H1 (cell line): ENCODE data around the gene PRKACA.

ENCODE experiments used
- CHD2 ChIP-seq: IDR thresholded peaks from 2 replicates; pipeline ENCODE4 v1.6.1; 2012; ENCODE audit warnings: low read length, improper control_type of control experiment
- CREB1 ChIP-seq: IDR thresholded peaks from 2 replicates; pipeline ENCODE4 v1.6.1; 2012; ENCODE audit warnings: inconsistent platforms
- CTCF ChIP-seq, 3 experiments: IDR thresholded peaks; 1 replicate in 2 of 3; 2 replicates in 1 of 3; pipeline versions ENCODE4 v1.5.1 to v1.6.1; 2011; ENCODE audit warnings: low read length in 3 of 3, mild to moderate bottlenecking in 3 of 3, inconsistent platforms in 2 of 3, low read depth in 1 of 3, moderate library complexity in 1 of 3; ENCODE audit not compliant: insufficient read depth in 1 of 3; ENCODE audit errors: control extremely low read depth in 1 of 3
- GABPA ChIP-seq: IDR thresholded peaks from 2 replicates; pipeline ENCODE4 v1.6.1; 2011; ENCODE audit warnings: mild to moderate bottlenecking, low read length, moderate library complexity, borderline replicate concordance; ENCODE audit not compliant: insufficient read depth
- JUN ChIP-seq: IDR thresholded peaks from 2 replicates; pipeline ENCODE4 v1.6.1; 2011; ENCODE audit warnings: low read depth, mild to moderate bottlenecking, improper control_type of control experiment, low read length
- JUND ChIP-seq: IDR thresholded peaks from 2 replicates; pipeline ENCODE4 v1.6.1; 2011; ENCODE audit warnings: mild to moderate bottlenecking, improper control_type of control experiment, low read length
- POLR2A ChIP-seq, 2 experiments: IDR thresholded peaks; 1 replicate in 1 of 2; 2 replicates in 1 of 2; pipeline ENCODE4 v1.6.1; 2011; ENCODE audit warnings: low read depth in 2 of 2, low read length in 2 of 2, mild to moderate bottlenecking in 2 of 2; ENCODE audit errors: control extremely low read depth in 1 of 2
- POLR2AphosphoS5 ChIP-seq: IDR thresholded peaks from 2 replicates; pipeline ENCODE4 v1.6.1; 2011; ENCODE audit warnings: low read depth, low read length
- RAD21 ChIP-seq, 2 experiments: IDR thresholded peaks in 1 of 2; conservative IDR thresholded peaks in 1 of 2; 2 replicates each; pipeline ENCODE4 v1.6.1; 2011; ENCODE audit warnings: low read depth in 2 of 2, low read length in 2 of 2, improper control_type of control experiment in 1 of 2, inconsistent platforms in 1 of 2, mild to moderate bottlenecking in 1 of 2, moderate library complexity in 1 of 2
- SIN3A ChIP-seq, 2 experiments: IDR thresholded peaks in 1 of 2; conservative IDR thresholded peaks in 1 of 2; 2 replicates each; pipeline ENCODE4 v1.6.1; 2011 to 2012; ENCODE audit warnings: low read length in 2 of 2, improper control_type of control experiment in 1 of 2, low read depth in 1 of 2, mild to moderate bottlenecking in 1 of 2
- SIX5 ChIP-seq: IDR thresholded peaks from 2 replicates; pipeline ENCODE4 v1.6.1; 2011; ENCODE audit warnings: mild to moderate bottlenecking, low read depth, low read length
- SP2 ChIP-seq: IDR thresholded peaks from 2 replicates; pipeline ENCODE4 v1.6.1; 2012; ENCODE audit warnings: mild to moderate bottlenecking, low read length, inconsistent platforms
- TAF1 ChIP-seq: IDR thresholded peaks from 2 replicates; pipeline ENCODE4 v1.6.1; 2011; ENCODE audit warnings: mild to moderate bottlenecking, low read depth, low read length

- TF ChIP-seq CTCF (IDR thresholded peaks at IDR 0.05; ENCODE audit: control extremely low read depth in 1 of 3, insufficient read depth in 1 of 3, low read depth in 1 of 3, low read length in 3 of 3) (no peak), SIN3A (conservative IDR thresholded peaks at IDR 0.05 in 1 of 2, IDR thresholded peaks at IDR 0.05 in 1 of 2; ENCODE audit: low read depth in 1 of 2, low read length in 2 of 2) (no peak), SIX5 (no peak), POLR2A (IDR thresholded peaks at IDR 0.05; ENCODE audit: control extremely low read depth in 1 of 2, low read depth in 2 of 2, low read length in 2 of 2) (no peak), JUND (no peak), GABPA (no peak), CHD2 (no peak), CREB1 (no peak), POLR2AphosphoS5 (no peak), SP2 (no peak), TAF1 (no peak), RAD21 (IDR thresholded peaks at IDR 0.05 in 1 of 2, conservative IDR thresholded peaks at IDR 0.05 in 1 of 2; ENCODE audit: low read depth in 2 of 2, low read length in 2 of 2) (no peak), JUN (no peak)
Observed at GRCh38 chr19:14107581-14108461, 9.7 kb downstream of the PRKACA start.
